OCI-LY1 (cell line): ENCODE results near the gene RIPK4.

Experiments
- H2AFZ ChIP-seq: fragments of 200-600 bp; sonication (generic), shearing (Covaris generic); 2 replicates; pipeline ENCODE4 v1.6.0; 2014; ENCODE audit warnings: antibody characterized with exemption, mild to moderate bottlenecking, low read length
- H3F3A ChIP-seq: fragments of 200-600 bp; sonication (generic), shearing (Covaris generic); 2 replicates; pipeline ENCODE4 v1.6.0; 2014; ENCODE audit warnings: mild to moderate bottlenecking, antibody characterized with exemption, low read length, moderate library complexity; ENCODE audit not compliant: insufficient read depth
- H3K27ac ChIP-seq: fragments of 200-600 bp; sonication (generic); 2 replicates; pipeline ENCODE4 v1.5.1; 2014; ENCODE audit warnings: low read length, mixed run types, mild to moderate bottlenecking, low read depth; ENCODE audit not compliant: poor library complexity, severe bottlenecking
- H3K27me3 ChIP-seq: fragments of 200-600 bp; sonication (generic); 2 replicates; pipeline ENCODE4 v1.6.0; 2014; ENCODE audit warnings: antibody characterized with exemption, mild to moderate bottlenecking, low read length, moderate library complexity; ENCODE audit not compliant: insufficient read depth
- H3K36me3 ChIP-seq: fragments of 200-600 bp; sonication (generic); 2 replicates; pipeline ENCODE4 v1.6.1; 2014; ENCODE audit warnings: mild to moderate bottlenecking, antibody characterized with exemption, low read length, moderate library complexity, mixed read lengths; ENCODE audit not compliant: insufficient read depth
- H3K4me1 ChIP-seq: fragments of 200-600 bp; sonication (generic); 2 replicates; pipeline ENCODE4 v1.5.1; 2014; ENCODE audit warnings: mild to moderate bottlenecking, low read length, moderate library complexity; ENCODE audit not compliant: insufficient read depth, severe bottlenecking
- H3K4me2 ChIP-seq: fragments of 200-600 bp; sonication (generic), shearing (Covaris generic); 2 replicates; pipeline ENCODE4 v1.6.1; 2014; ENCODE audit warnings: low read length
- H3K4me3 ChIP-seq: fragments of 200-600 bp; sonication (generic); 2 replicates; pipeline ENCODE4 v1.5.1; 2014; ENCODE audit warnings: low read length, low read depth, mild to moderate bottlenecking, mixed read lengths; ENCODE audit not compliant: poor library complexity, severe bottlenecking
- H3K79me2 ChIP-seq: fragments of 200-600 bp; shearing (Covaris generic); 2 replicates; pipeline ENCODE4 v1.6.1; 2016; ENCODE audit warnings: mixed run types, low read length, mixed read lengths; ENCODE audit not compliant: insufficient read depth
- H3K9ac ChIP-seq: fragments of 200-600 bp; sonication (generic), shearing (Covaris generic); 2 replicates; pipeline ENCODE4 v1.6.1; 2014; ENCODE audit warnings: mild to moderate bottlenecking, low read length, mixed read lengths
- H3K9me2 ChIP-seq: fragments of 200-600 bp; sonication (generic), shearing (Covaris generic); 2 replicates; pipeline ENCODE4 v1.6.1; 2014; ENCODE audit warnings: low read depth, mild to moderate bottlenecking, low read length, mixed read lengths
- H3K9me3 ChIP-seq: fragments of 200-600 bp; shearing (Covaris generic); 2 replicates; pipeline ENCODE4 v1.6.1; 2014; ENCODE audit warnings: low read length, mixed read lengths
- H4K20me1 ChIP-seq: fragments of 200-600 bp; sonication (generic), shearing (Covaris generic); 2 replicates; pipeline ENCODE4 v1.6.0; 2016; ENCODE audit warnings: mild to moderate bottlenecking, low read length; ENCODE audit not compliant: insufficient read depth
- CTCF ChIP-seq: fragments of 200-600 bp; sonication (generic), shearing (Covaris generic); IDR thresholded peaks from 2 replicates; pipeline ENCODE4 v1.5.1; 2017; ENCODE audit warnings: mild to moderate bottlenecking, antibody characterized with exemption, low read length, moderate library complexity, mixed read lengths
- EZH2 ChIP-seq: fragments of 200-600 bp; sonication (generic), shearing (Covaris generic); IDR thresholded peaks from 2 replicates; pipeline ENCODE4 v1.8.0; 2017; ENCODE audit warnings: borderline replicate concordance, mixed run types, mild to moderate bottlenecking, antibody characterized with exemption, low read length, moderate library complexity, mixed read lengths

The RIPK4 gene

GRCh38 chr21:41805643-41806042, 38.8 kb upstream of the RIPK4 start:
- no peaks in the 10 kb centered on the region for H3K9me3 ChIP-seq
- H3K4me3 ChIP-seq, result no peak overlapping the region
- no peaks in the 10 kb centered on the region for H3K27me3 ChIP-seq
- no peak overlapping the region for H3K4me2 ChIP-seq
- H3K27ac ChIP-seq, result no peak overlapping the region
- H3F3A ChIP-seq, result no peaks in the 10 kb centered on the region
- peaks cover 93% of the 10 kb centered on the region for H3K36me3 ChIP-seq
- H3K9ac ChIP-seq, result no peak overlapping the region
- H3K4me1 ChIP-seq, result no peaks in the 10 kb centered on the region
- no peak for TF ChIP-seq EZH2
- TF ChIP-seq CTCF, result no peak
- no peaks in the 10 kb centered on the region for H4K20me1 ChIP-seq
- H3K79me2 ChIP-seq, result 0 out of 2 replicates have a peak, but pooled peaks cover 3% of the 10 kb centered on the region
- H3K9me2 ChIP-seq, result no peaks in the 10 kb centered on the region
- no peak overlapping the region for H2AFZ ChIP-seq

- Histone ChIP-seq H4K20me1 (no peaks in the 10 kb centered on the region), H3K27me3 (no peaks in the 10 kb centered on the region), H3K9ac (no peak overlapping the region), H3K27ac (no peak overlapping the region), H3K4me3 (no peak overlapping the region), H3K79me2 (0 out of 2 replicates have a peak, but pooled peaks cover 3% of the 10 kb centered on the region), H3K9me2 (no peaks in the 10 kb centered on the region), H3F3A (no peaks in the 10 kb centered on the region), H3K4me1 (no peaks in the 10 kb centered on the region), H2AFZ (no peak overlapping the region), H3K9me3 (no peaks in the 10 kb centered on the region), H3K36me3 (peaks cover 93% of the 10 kb centered on the region), H3K4me2 (no peak overlapping the region)
- TF ChIP-seq EZH2 (no peak), CTCF (no peak)
Observed at GRCh38 chr21:41805038-41805437, 38.2 kb upstream of the RIPK4 start.

- Histone ChIP-seq H4K20me1 (no peaks in the 10 kb centered on the region), H3K27ac (no peak overlapping the region), H3K27me3 (no peaks in the 10 kb centered on the region), H3K9ac (no peak overlapping the region), H3K79me2 (0 out of 2 replicates have a peak, but pooled peaks cover 3% of the 10 kb centered on the region), H3K4me1 (no peaks in the 10 kb centered on the region), H3F3A (no peaks in the 10 kb centered on the region), H3K9me3 (no peaks in the 10 kb centered on the region), H3K36me3 (peaks cover 93% of the 10 kb centered on the region), H3K4me3 (no peak overlapping the region), H2AFZ (no peak overlapping the region), H3K4me2 (no peak overlapping the region), H3K9me2 (no peaks in the 10 kb centered on the region)
- TF ChIP-seq EZH2 (no peak), CTCF (no peak)
Observed at GRCh38 chr21:41804381-41804780, 37.5 kb upstream of the RIPK4 start.
